HEK293 (cell line): Measurements from ENCODE around the gene KCNK4.

Source experiments
- CTCF ChIA-PET: fragments of 350-600 bp; formaldehyde crosslinking; extraction: SDS; loops from one replicate; lab custom pipeline; 2021; ENCODE audit warnings: antibody characterized with exemption; lab: Yijun Ruan, JAX
- POLR2A ChIA-PET: fragments of 300-600 bp; formaldehyde crosslinking; extraction: SDS; loops from one replicate; lab custom pipeline; 2020; ENCODE audit warnings: antibody characterized with exemption, inconsistent platforms; lab: Yijun Ruan, JAX
- H3K27ac ChIP-seq: fragments of 200-500 bp; sonication (Bioruptor generic); 2 replicates; pipeline ENCODE4 v1.5.1; 2014; ENCODE audit warnings: low read depth, low read length, control low read depth, inconsistent platforms; ENCODE audit errors: extremely low read depth
- H3K36me3 ChIP-seq, 2 experiments: fragments of 200-500 bp in 1 of 2; sonication (Bioruptor generic) in 1 of 2; 1 replicate in 1 of 2; 2 replicates in 1 of 2; pipeline ENCODE4 v1.5.1; 2014 to 2017; ENCODE audit warnings: inconsistent platforms in 2 of 2, low read length in 2 of 2; ENCODE audit not compliant: control insufficient read depth in 2 of 2, insufficient read depth in 1 of 2
- H3K4me1 ChIP-seq: fragments of 200-500 bp; sonication (Bioruptor generic); 2 replicates; pipeline ENCODE4 v1.5.1; 2014; ENCODE audit warnings: mild to moderate bottlenecking, low read length, inconsistent platforms; ENCODE audit not compliant: control insufficient read depth, insufficient read depth
- H3K4me3 ChIP-seq: 2 replicates; pipeline ENCODE4 v1.5.1; 2011; ENCODE audit warnings: low read depth, mild to moderate bottlenecking, control low read depth, low read length, moderate library complexity
- H3K9me3 ChIP-seq: fragments of 200-500 bp; sonication (Bioruptor generic); 2 replicates; pipeline ENCODE4 v1.5.1; 2014; ENCODE audit warnings: low read depth, low read length, inconsistent platforms; ENCODE audit not compliant: control insufficient read depth, insufficient read depth
- IKZF3 ChIP-seq: fragments of 450-650 bp; IDR thresholded peaks from 2 replicates; pipeline ENCODE4 v1.5.0; 2018; ENCODE audit warnings: missing biosample characterization, mild to moderate bottlenecking, missing genetic modification characterization, moderate library complexity
- REPIN1 ChIP-seq: fragments of 450-650 bp; formaldehyde crosslinking; IDR thresholded peaks from 2 replicates; pipeline ENCODE4 v1.5.1; 2017; ENCODE audit warnings: missing biosample characterization, missing genetic modification characterization, low read depth
- ZBTB8A ChIP-seq: fragments of 450-650 bp; formaldehyde crosslinking; IDR thresholded peaks from 2 replicates; pipeline ENCODE4 v1.5.1; 2016; ENCODE audit warnings: missing biosample characterization, missing genetic modification characterization
- ZNF169 ChIP-seq: fragments of 450-650 bp; formaldehyde crosslinking; IDR thresholded peaks from 2 replicates; pipeline ENCODE4 v1.5.1; 2016; ENCODE audit warnings: missing biosample characterization, missing genetic modification characterization
- ZNF2 ChIP-seq: fragments of 450-650 bp; formaldehyde crosslinking; IDR thresholded peaks from 2 replicates; pipeline ENCODE4 v1.5.1; 2016; ENCODE audit warnings: missing biosample characterization, missing genetic modification characterization
- ZNF24 ChIP-seq: fragments of 450-650 bp; formaldehyde crosslinking; IDR thresholded peaks from 2 replicates; pipeline ENCODE4 v1.5.1; 2016; ENCODE audit warnings: missing biosample characterization, missing genetic modification characterization
- ZNF416 ChIP-seq: fragments of 450-650 bp; formaldehyde crosslinking; IDR thresholded peaks from 2 replicates; pipeline ENCODE4 v1.5.1; 2016; ENCODE audit warnings: missing biosample characterization, missing genetic modification characterization
- ZNF426 ChIP-seq: fragments of 450-650 bp; formaldehyde crosslinking; IDR thresholded peaks from 2 replicates; pipeline ENCODE4 v1.5.1; 2017; ENCODE audit warnings: missing biosample characterization, missing genetic modification characterization, mild to moderate bottlenecking, inconsistent platforms, moderate library complexity
- ZNF544 ChIP-seq: fragments of 450-650 bp; formaldehyde crosslinking; IDR thresholded peaks from 2 replicates; pipeline ENCODE4 v1.5.0; 2017; ENCODE audit warnings: missing biosample characterization, missing genetic modification characterization
- TF ChIP-seq, protein P1 (sequence below): fragments of 450-650 bp; formaldehyde crosslinking; IDR thresholded peaks from 2 replicates; pipeline ENCODE4 v1.5.1; 2017; ENCODE audit warnings: missing biosample characterization, mild to moderate bottlenecking, missing genetic modification characterization, moderate library complexity
- TF ChIP-seq, protein P2 (sequence below): fragments of 450-650 bp; formaldehyde crosslinking; IDR thresholded peaks from 2 replicates; pipeline ENCODE4 v1.5.1; 2017; ENCODE audit warnings: missing biosample characterization, missing genetic modification characterization

Gene KCNK4

GRCh38 chr11:64298966-64299846 lies 8.1 kb downstream of the KCNK4 start:
- POLR2A ChIA-PET: interaction anchor here (0.6 to 0.7 kb wide), 3 partner anchors 14 to 96 kb away, joined by 3 to 4 read pairs (median 4); partner anchors contain the start of gene GPR137
- H3K9me3 ChIP-seq: no peaks in the 10 kb centered on the region
- CTCF ChIA-PET: no interaction called here

GRCh38 chr11:64299847-64300648 lies 8.9 kb downstream of the KCNK4 start, which contains the start of gene CATSPERZ:
TSS of gene CATSPERZ (plus strand) at chr11:64300358. CDS start at chr11:64300411, 53 bp downstream.
- CTCF ChIA-PET: interaction anchor here (0.6 to 5.8 kb wide), 19 partner anchors 7 to 150 kb away, joined by 3 to 81 read pairs (median 9); partner anchors contain the start of genes BAD, FERMT3, PLCB3 and PRDX5
- H3K36me3 ChIP-seq: no peaks in the 10 kb centered on the region
- no peak within 1 kb of the TSS for H3K27ac ChIP-seq
- H3K4me3 ChIP-seq: peak within 1 kb of the TSS; percentile 18
- no peaks in the 10 kb centered on the region for H3K9me3 ChIP-seq
- TF ChIP-seq ZNF169 (no peak), ZNF416 (tag by site-specific recombination) (no peak)
- TF ChIP-seq, all 188 proteins: peak for 0
- POLR2A ChIA-PET: interaction anchor here (0.7 to 2.0 kb wide), 9 partner anchors 15 to 115 kb away, joined by 3 to 9 read pairs (median 4); partner anchors contain the start of genes BAD, FKBP2, GPR137 and STIP1
- H3K4me1 ChIP-seq: no peaks in the 10 kb centered on the region

More at GRCh38 chr11:64298966-64299846, 8.1 kb downstream of the KCNK4 start:
- Histone ChIP-seq H3K4me1 (no peaks in the 10 kb centered on the region), H3K36me3 (no peaks in the 10 kb centered on the region), H3K4me3 (no peak overlapping the region), H3K27ac (no peak overlapping the region)
- TF ChIP-seq IKZF3 (tag by site-specific recombination): no peak
- TF ChIP-seq, protein P1, sequence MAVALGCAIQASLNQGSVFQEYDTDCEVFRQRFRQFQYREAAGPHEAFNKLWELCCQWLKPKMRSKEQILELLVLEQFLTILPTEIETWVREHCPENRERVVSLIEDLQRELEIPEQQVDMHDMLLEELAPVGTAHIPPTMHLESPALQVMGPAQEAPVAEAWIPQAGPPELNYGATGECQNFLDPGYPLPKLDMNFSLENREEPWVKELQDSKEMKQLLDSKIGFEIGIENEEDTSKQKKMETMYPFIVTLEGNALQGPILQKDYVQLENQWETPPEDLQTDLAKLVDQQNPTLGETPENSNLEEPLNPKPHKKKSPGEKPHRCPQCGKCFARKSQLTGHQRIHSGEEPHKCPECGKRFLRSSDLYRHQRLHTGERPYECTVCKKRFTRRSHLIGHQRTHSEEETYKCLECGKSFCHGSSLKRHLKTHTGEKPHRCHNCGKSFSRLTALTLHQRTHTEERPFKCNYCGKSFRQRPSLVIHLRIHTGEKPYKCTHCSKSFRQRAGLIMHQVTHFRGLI (tag by site-specific recombination): no peak

DNA sequence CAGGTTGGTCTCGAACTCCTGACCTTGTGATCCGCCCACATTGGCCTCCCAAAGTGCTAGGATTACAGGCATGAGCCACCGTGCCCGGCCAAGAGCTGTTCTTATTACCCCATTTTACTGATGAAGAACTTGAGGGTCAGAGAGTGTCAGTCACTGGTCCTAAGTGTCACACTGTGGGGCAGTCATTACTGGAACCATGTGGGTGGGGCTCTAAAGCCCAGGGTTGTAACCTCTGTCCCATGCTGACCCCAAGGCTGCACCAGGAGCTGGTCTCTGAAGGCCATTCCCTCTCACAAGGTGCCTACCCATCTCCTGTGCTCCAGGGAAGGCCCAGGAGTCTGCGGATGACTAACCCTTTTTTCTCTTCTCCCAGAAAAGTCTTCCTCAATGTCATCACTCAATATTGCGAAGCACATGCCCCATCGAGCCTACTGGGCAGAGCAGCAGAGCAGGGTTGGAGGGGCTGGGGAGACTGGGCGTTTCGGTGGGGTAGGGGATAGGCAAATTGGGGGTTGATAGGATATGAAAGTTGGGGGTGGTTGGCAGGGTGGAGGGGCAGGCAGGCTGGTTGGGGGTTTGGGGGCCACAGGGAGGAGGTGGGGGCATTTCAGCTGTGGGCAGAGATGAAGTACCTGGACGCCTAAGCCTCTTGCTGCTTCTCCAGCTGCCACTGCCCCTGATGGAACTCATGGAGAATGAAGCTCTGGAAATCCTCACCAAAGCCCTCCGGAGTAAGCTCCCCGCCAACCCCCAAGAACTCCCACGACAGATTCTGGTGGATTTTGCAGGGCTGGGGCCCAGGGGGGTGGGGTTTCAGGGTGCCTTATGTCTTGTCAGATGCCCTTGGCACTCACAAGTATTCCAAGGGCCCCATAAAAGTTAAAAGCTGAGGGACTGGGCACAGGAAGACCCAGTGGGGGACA lies 12.3 kb downstream of the KCNK4 start:
- CTCF ChIA-PET: interaction anchor here (0.6 to 5.8 kb wide), 37 partner anchors 8 to 1741 kb away, joined by 3 to 81 read pairs (median 5); partner anchors contain the start of genes FERMT3, FKBP2, PLCB3 and PPP1R14B
- H3K9me3 ChIP-seq: no peaks in the 10 kb centered on the region
- H3K4me3 ChIP-seq: no peak overlapping the region
- peaks cover 0 to 5% of the 10 kb centered on the region in 2 experiments; a peak in 1 of 3 replicates for H3K36me3 ChIP-seq
- no peak overlapping the region for H3K27ac ChIP-seq
- H3K4me1 ChIP-seq: no peaks in the 10 kb centered on the region
- no peak for TF ChIP-seq REPIN1
- no peak for TF ChIP-seq ZBTB8A
- no peak for TF ChIP-seq ZNF2 (tag by site-specific recombination)
- TF ChIP-seq, protein P2, sequence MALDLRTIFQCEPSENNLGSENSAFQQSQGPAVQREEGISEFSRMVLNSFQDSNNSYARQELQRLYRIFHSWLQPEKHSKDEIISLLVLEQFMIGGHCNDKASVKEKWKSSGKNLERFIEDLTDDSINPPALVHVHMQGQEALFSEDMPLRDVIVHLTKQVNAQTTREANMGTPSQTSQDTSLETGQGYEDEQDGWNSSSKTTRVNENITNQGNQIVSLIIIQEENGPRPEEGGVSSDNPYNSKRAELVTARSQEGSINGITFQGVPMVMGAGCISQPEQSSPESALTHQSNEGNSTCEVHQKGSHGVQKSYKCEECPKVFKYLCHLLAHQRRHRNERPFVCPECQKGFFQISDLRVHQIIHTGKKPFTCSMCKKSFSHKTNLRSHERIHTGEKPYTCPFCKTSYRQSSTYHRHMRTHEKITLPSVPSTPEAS: no peak
- TF ChIP-seq ZNF24 (tag by site-specific recombination): no peak
- no peak for TF ChIP-seq ZNF544 (tag by site-specific recombination)
- no peak for TF ChIP-seq ZNF426 (tag by site-specific recombination)
- POLR2A ChIA-PET: interaction anchor here (0.6 to 3.6 kb wide), 15 partner anchors 14 to 1462 kb away, joined by 3 to 43 read pairs (median 5); partner anchors contain the start of genes BAD, FKBP2, GPR137 and PRDX5
